Activated CD4-positive, alpha-beta T cell treated with anti-CD3 and anti-CD28 coated beads, Interleukin-2, amount 50 U/mL, for 48 hours (primary cell): ENCODE data around the gene EPG5.
A peak's percentile ranks its signal among the peaks of the same experiment; 100 is the strongest.
"Not testable (repeated sequence)": the region's sequence is repeated elsewhere in the genome, so short reads cannot be mapped to it uniquely, and the experiment has no call there.

ENCODE experiments used
- DNase-seq, 2 experiments: peaks; one replicate each; pipeline ENCODE4 v3.0.0-alpha.2; 2020

EPG5 gene

GRCh38 chr18:45836242-45837205, 130.6 kb downstream of the EPG5 start:
- DNase-seq: no peak

GRCh38 chr18:45835057-45835636, 132.0 kb downstream of the EPG5 start:
- DNase-seq: no peak

GRCh38 chr18:45834306-45834705, 132.8 kb downstream of the EPG5 start:
- DNase-seq: no peak

- no peak for DNase-seq
Measured at GRCh38 chr18:45833846-45834245, 133.3 kb downstream of the EPG5 start.

GRCh38 chr18:45830917-45831316, 136.2 kb downstream of the EPG5 start:
- no peak for DNase-seq

GRCh38 chr18:45829855-45830254, 137.3 kb downstream of the EPG5 start:
- no peak for DNase-seq

GRCh38 chr18:45828917-45829811, 138.0 kb downstream of the EPG5 start:
- DNase-seq: no peak

GRCh38 chr18:45826716-45827115, 140.4 kb downstream of the EPG5 start:
- DNase-seq: not testable (repeated sequence)

GRCh38 chr18:45826084-45826483, 141.0 kb downstream of the EPG5 start:
- no peak for DNase-seq

- DNase-seq: no peak
Measured at GRCh38 chr18:45825258-45826044, 141.7 kb downstream of the EPG5 start, which contains the start of gene SIGLEC15. Gene SIGLEC15 (plus strand): TSS chr18:45825675. CDS start chr18:45825729, 54 bp downstream.

GRCh38 chr18:45821711-45822110, 145.4 kb downstream of the EPG5 start:
- no peak for DNase-seq

- DNase-seq: no peak
Measured at GRCh38 chr18:45821026-45821425, 146.1 kb downstream of the EPG5 start.

GRCh38 chr18:45820106-45820745, 146.9 kb downstream of the EPG5 start:
- DNase-seq: no peak

- not testable (repeated sequence) for DNase-seq
Measured at GRCh38 chr18:45818765-45819164, 148.4 kb downstream of the EPG5 start.

GRCh38 chr18:45817543-45817942, 149.6 kb downstream of the EPG5 start:
- DNase-seq: no peak

- DNase-seq: not testable (repeated sequence)
Measured at GRCh38 chr18:45814733-45815132, 152.4 kb downstream of the EPG5 start.

- DNase-seq: peak; percentile 29 to 46
Measured at GRCh38 chr18:45807144-45807543, 160.0 kb downstream of the EPG5 start.

GRCh38 chr18:45806226-45806625, 160.9 kb downstream of the EPG5 start:
- DNase-seq: no peak

- no peak for DNase-seq
Measured at GRCh38 chr18:45805551-45805950, 161.6 kb downstream of the EPG5 start.

GRCh38 chr18:45802814-45803492, 164.2 kb downstream of the EPG5 start:
- DNase-seq: peak in 1 of 2 experiments; percentile 21

GRCh38 chr18:45801416-45802004, 165.6 kb downstream of the EPG5 start:
- no peak for DNase-seq
